ENCODE results near the gene LAMB1.

Gene LAMB1

DNA sequence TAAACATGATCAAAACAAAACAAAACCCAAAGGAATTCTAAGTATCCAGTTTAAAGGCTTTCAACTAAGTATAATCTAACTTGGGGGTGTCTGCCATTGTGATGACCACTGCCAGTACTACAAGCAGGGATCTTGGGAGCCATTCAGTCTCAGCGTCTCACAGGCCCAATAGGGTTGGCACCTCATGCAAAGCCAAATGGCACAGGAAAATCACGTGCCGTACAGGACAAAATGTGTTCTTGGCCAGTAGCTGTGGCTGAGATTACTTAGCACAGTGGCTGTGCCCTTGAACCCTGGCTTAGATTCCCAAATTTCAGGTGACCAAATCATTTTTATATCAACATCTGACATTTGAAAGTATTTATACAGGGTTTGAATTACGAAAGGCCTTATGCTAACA, 62.0 kb downstream of the LAMB1 start:
- Histone ChIP-seq H2BK120ac (ENCODE audit: low read depth, low read length) (no peak overlapping the region), H3K36me3 (replicated peaks in 1 of 2; ENCODE audit: control insufficient read depth in 2 of 2, insufficient read depth in 2 of 2, low read length in 2 of 2) (peaks cover 14 to 66% of the 10 kb centered on the region in 2 donors), H3K27ac (replicated peaks; ENCODE audit: low read length) (no peak overlapping the region), H3K4me1 (ENCODE audit: control insufficient read depth in 2 of 2, insufficient read depth in 1 of 2, low read depth in 1 of 2, low read length in 2 of 2) (peaks cover 0 to 9% of the 10 kb centered on the region in 2 donors), H2AFZ (ENCODE audit: low read length) (no peak overlapping the region), H3K27me3 (ENCODE audit: control insufficient read depth in 3 of 3, insufficient read depth in 3 of 3, low read depth in 1 of 3, low read length in 3 of 3) (no peaks in the 10 kb centered on the region), H3K4ac (ENCODE audit: low read length) (no peak overlapping the region), H4K91ac (ENCODE audit: low read depth, low read length, poor library complexity) (no peak overlapping the region), H3K9me3 (replicated peaks in 1 of 2; ENCODE audit: control insufficient read depth in 2 of 2, insufficient read depth in 1 of 2, low read depth in 1 of 2, low read length in 2 of 2) (no peaks in the 10 kb centered on the region), H3K14ac (ENCODE audit: low read length) (no peak overlapping the region), H2AK5ac (ENCODE audit: low read depth, low read length) (no peak overlapping the region), H3K4me2 (ENCODE audit: insufficient read depth, low read length, poor library complexity, severe bottlenecking) (no peak overlapping the region), H3K79me1 (ENCODE audit: low read depth, low read length) (peaks cover 2% of the 10 kb centered on the region), H3K23ac (ENCODE audit: low read depth, low read length, poor library complexity) (no peak overlapping the region), H3K18ac (ENCODE audit: low read length) (no peak overlapping the region), H3K4me3 (ENCODE audit: low read length in 2 of 2) (no peak overlapping the region), H4K8ac (ENCODE audit: low read depth, low read length) (no peak overlapping the region), H2BK15ac (ENCODE audit: low read length) (no peak overlapping the region), H2BK12ac (ENCODE audit: low read length) (no peak overlapping the region), H2BK5ac (ENCODE audit: low read length) (no peak overlapping the region), H3K9ac (ENCODE audit: low read depth, low read length, poor library complexity) (no peak overlapping the region)
- no CpG with 5 or more reads among the region's 4 CpGs for WGBS, 2 donors (ENCODE audit: extremely low coverage in 2 of 2, insufficient read length in 2 of 2, insufficient replicate concordance in 1 of 2)
- no peak for DNase-seq (ENCODE audit: low spot score)

DNA sequence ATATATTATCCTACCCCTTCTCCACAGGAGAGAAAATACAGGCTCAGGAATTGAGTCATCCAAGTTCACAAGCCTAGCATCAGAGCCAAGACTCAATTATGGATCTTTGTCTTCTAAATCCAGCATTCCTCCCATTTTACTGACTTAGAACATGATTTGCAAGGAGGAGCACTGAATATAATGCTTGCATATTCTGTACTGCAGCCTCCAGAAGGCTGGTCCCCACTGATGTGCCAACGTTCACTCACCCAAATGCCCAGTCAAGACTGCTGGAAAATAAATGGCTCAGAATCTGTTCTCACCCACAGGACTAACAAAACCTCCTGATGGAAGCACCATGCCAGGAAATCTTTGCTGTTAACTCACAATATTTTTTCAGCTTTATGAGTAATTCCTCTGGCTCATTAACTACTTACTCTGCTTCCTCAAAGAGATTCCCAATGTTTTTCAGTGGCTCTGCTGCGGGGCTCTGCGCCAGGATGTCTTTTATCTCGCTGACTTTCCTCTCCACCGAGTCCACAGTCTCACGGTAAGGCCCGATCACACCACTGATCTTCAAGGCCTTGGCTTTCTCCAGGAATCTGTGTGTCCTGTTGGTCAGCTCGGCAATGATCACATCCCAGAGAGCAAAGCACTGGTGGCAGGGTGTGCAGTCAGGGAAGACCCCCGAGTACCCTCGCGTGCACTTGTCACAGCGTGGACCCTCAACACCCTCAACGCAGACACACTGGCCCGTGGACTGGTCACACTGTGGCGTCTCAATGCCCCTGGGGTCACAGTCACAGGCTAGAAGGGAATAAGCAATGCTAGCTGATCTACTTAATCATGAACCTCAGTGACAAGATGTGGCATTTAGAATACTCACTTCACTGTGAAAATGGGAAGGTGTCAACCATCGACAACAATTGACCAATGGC, 63.1 kb downstream of the LAMB1 start:
- no peak overlapping the region for H2BK120ac ChIP-seq (ENCODE audit: low read depth, low read length)
- no peak overlapping the region for H4K8ac ChIP-seq (ENCODE audit: low read depth, low read length)
- no peak overlapping the region for H2BK15ac ChIP-seq (ENCODE audit: low read length)
- H2AFZ ChIP-seq (ENCODE audit: low read length) = no peak overlapping the region
- no peaks in the 10 kb centered on the region for H3K27me3 ChIP-seq (ENCODE audit: control insufficient read depth in 3 of 3, insufficient read depth in 3 of 3, low read depth in 1 of 3, low read length in 3 of 3)
- no peak overlapping the region for H2AK5ac ChIP-seq (ENCODE audit: low read depth, low read length)
- peak overlapping the region; percentile 17 for H3K23ac ChIP-seq (ENCODE audit: low read depth, low read length, poor library complexity)
- no peak for DNase-seq (ENCODE audit: low spot score)
- WGBS, 2 donors (ENCODE audit: extremely low coverage in 2 of 2, insufficient read length in 2 of 2, insufficient replicate concordance in 1 of 2) = no CpG with 5 or more reads among the region's 16 CpGs
- no peak overlapping the region for H4K91ac ChIP-seq (ENCODE audit: low read depth, low read length, poor library complexity)
- H3K4me3 ChIP-seq (ENCODE audit: low read length in 2 of 2) = no peak overlapping the region
- H2BK12ac ChIP-seq (ENCODE audit: low read length) = no peak overlapping the region
- H3K36me3 ChIP-seq (replicated peaks in 1 of 2; ENCODE audit: control insufficient read depth in 2 of 2, insufficient read depth in 2 of 2, low read length in 2 of 2) = peaks cover 16 to 68% of the 10 kb centered on the region in 2 donors
- peak overlapping the region; percentile 14 for H3K18ac ChIP-seq (ENCODE audit: low read length)
- H3K79me1 ChIP-seq (ENCODE audit: low read depth, low read length) = peaks cover 2% of the 10 kb centered on the region
- H3K9me3 ChIP-seq (replicated peaks in 1 of 2; ENCODE audit: control insufficient read depth in 2 of 2, insufficient read depth in 1 of 2, low read depth in 1 of 2, low read length in 2 of 2) = no peaks in the 10 kb centered on the region
- no peak overlapping the region for H2BK5ac ChIP-seq (ENCODE audit: low read length)
- no peak overlapping the region for H3K9ac ChIP-seq (ENCODE audit: low read depth, low read length, poor library complexity)
- no peak overlapping the region for H3K4ac ChIP-seq (ENCODE audit: low read length)
- H3K4me2 ChIP-seq (ENCODE audit: insufficient read depth, low read length, poor library complexity, severe bottlenecking) = no peak overlapping the region
- no peak overlapping the region for H3K27ac ChIP-seq (replicated peaks; ENCODE audit: low read length)
- no peak overlapping the region for H3K14ac ChIP-seq (ENCODE audit: low read length)
- peaks cover 0 to 10% of the 10 kb centered on the region in 2 donors for H3K4me1 ChIP-seq (ENCODE audit: control insufficient read depth in 2 of 2, insufficient read depth in 1 of 2, low read depth in 1 of 2, low read length in 2 of 2)

DNA sequence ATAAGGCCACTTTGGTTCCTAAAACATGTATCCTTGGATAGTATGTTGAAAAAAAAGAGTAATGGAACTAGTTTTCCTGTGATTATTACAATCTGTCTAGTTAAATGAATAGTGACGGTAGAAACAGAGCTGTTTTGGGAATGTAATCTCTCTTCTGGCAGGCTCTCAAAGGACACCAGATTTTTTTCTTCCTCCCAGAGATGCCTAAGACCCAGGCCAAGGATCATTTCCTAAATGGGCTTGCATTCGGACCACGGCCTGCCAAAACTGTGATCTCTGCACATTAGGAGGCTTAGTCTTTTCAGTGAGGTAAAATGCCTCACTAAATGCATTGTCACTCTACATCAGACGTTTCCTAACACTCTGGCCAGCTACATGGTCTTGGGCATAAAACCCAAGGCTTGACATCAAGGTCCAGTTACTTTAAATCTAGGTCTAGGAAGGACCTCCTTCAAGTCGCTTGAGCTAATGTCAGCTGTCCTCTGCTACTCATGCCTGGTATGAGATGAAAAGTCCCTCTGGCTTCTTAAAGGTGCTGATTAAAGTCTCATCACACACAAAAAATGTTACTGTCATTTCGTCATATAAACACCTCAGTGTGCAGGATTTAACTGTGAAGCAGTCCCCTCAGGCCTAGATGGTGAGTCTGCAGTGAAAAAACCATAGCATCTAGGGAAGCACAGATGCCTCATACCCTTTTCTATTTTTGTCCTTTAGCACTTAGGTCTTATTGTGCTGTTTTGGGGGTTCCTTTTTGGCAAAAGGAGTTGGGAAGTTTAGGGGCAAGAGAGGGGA, 64.3 kb downstream of the LAMB1 start:
- peaks cover 14 to 69% of the 10 kb centered on the region in 2 donors for H3K36me3 ChIP-seq (replicated peaks in 1 of 2; ENCODE audit: control insufficient read depth in 2 of 2, insufficient read depth in 2 of 2, low read length in 2 of 2)
- H2BK5ac ChIP-seq (ENCODE audit: low read length) = no peak overlapping the region
- no peak overlapping the region for H2BK15ac ChIP-seq (ENCODE audit: low read length)
- no peak for DNase-seq (ENCODE audit: low spot score)
- H2AFZ ChIP-seq (ENCODE audit: low read length) = no peak overlapping the region
- no peaks in the 10 kb centered on the region for H3K27me3 ChIP-seq (ENCODE audit: control insufficient read depth in 3 of 3, insufficient read depth in 3 of 3, low read depth in 1 of 3, low read length in 3 of 3)
- no peak overlapping the region for H2AK5ac ChIP-seq (ENCODE audit: low read depth, low read length)
- H3K79me1 ChIP-seq (ENCODE audit: low read depth, low read length) = peaks cover 2% of the 10 kb centered on the region
- no peak overlapping the region for H3K18ac ChIP-seq (ENCODE audit: low read length)
- no peak overlapping the region for H4K91ac ChIP-seq (ENCODE audit: low read depth, low read length, poor library complexity)
- H3K4ac ChIP-seq (ENCODE audit: low read length) = no peak overlapping the region
- H3K14ac ChIP-seq (ENCODE audit: low read length) = no peak overlapping the region
- H2BK12ac ChIP-seq (ENCODE audit: low read length) = no peak overlapping the region
- H3K23ac ChIP-seq (ENCODE audit: low read depth, low read length, poor library complexity) = no peak overlapping the region
- H4K8ac ChIP-seq (ENCODE audit: low read depth, low read length) = no peak overlapping the region
- H3K4me3 ChIP-seq (ENCODE audit: low read length in 2 of 2) = no peak overlapping the region
- no peak overlapping the region for H3K4me2 ChIP-seq (ENCODE audit: insufficient read depth, low read length, poor library complexity, severe bottlenecking)
- H3K9ac ChIP-seq (ENCODE audit: low read depth, low read length, poor library complexity) = no peak overlapping the region
- no peaks in the 10 kb centered on the region for H3K9me3 ChIP-seq (replicated peaks in 1 of 2; ENCODE audit: control insufficient read depth in 2 of 2, insufficient read depth in 1 of 2, low read depth in 1 of 2, low read length in 2 of 2)
- H3K4me1 ChIP-seq (ENCODE audit: control insufficient read depth in 2 of 2, insufficient read depth in 1 of 2, low read depth in 1 of 2, low read length in 2 of 2) = peaks cover under 1 to 12% of the 10 kb centered on the region in 2 donors
- no peak overlapping the region for H3K27ac ChIP-seq (replicated peaks; ENCODE audit: low read length)
- WGBS, 2 donors (ENCODE audit: extremely low coverage in 2 of 2, insufficient read length in 2 of 2, insufficient replicate concordance in 1 of 2) = no CpG with 5 or more reads among the region's 6 CpGs
- no peak overlapping the region for H2BK120ac ChIP-seq (ENCODE audit: low read depth, low read length)

DNA sequence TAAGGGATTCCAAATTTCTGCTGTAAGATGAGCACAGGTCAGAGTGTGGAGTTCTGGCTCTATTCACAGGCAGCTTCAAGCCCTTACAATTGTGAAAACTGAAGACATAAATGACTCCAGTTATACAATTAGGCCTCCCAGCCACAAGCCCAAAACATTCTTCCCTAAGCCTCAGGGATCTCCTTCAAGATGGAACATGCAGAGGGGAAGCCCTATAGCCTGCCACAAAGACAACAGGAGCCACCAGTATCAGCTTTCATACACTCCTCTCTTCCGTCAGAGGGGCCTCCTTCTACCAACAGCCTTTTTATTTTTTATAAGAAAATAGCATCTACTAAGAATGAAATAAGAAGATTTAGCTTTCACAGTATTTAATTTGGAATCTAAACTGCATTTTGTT, 65.4 kb downstream of the LAMB1 start:
- Histone ChIP-seq H3K9me3 (replicated peaks in 1 of 2; ENCODE audit: control insufficient read depth in 2 of 2, insufficient read depth in 1 of 2, low read depth in 1 of 2, low read length in 2 of 2) (no peaks in the 10 kb centered on the region), H3K18ac (ENCODE audit: low read length) (no peak overlapping the region), H3K79me1 (ENCODE audit: low read depth, low read length) (peaks cover 2% of the 10 kb centered on the region), H2BK15ac (ENCODE audit: low read length) (no peak overlapping the region), H3K4me3 (ENCODE audit: low read length in 2 of 2) (no peak overlapping the region), H3K36me3 (replicated peaks in 1 of 2; ENCODE audit: control insufficient read depth in 2 of 2, insufficient read depth in 2 of 2, low read length in 2 of 2) (peaks cover 12 to 65% of the 10 kb centered on the region in 2 donors), H3K27me3 (ENCODE audit: control insufficient read depth in 3 of 3, insufficient read depth in 3 of 3, low read depth in 1 of 3, low read length in 3 of 3) (no peaks in the 10 kb centered on the region), H2BK120ac (ENCODE audit: low read depth, low read length) (no peak overlapping the region), H2AFZ (ENCODE audit: low read length) (no peak overlapping the region), H3K14ac (ENCODE audit: low read length) (no peak overlapping the region), H4K8ac (ENCODE audit: low read depth, low read length) (no peak overlapping the region), H2BK5ac (ENCODE audit: low read length) (no peak overlapping the region), H2BK12ac (ENCODE audit: low read length) (no peak overlapping the region), H3K23ac (ENCODE audit: low read depth, low read length, poor library complexity) (no peak overlapping the region), H3K27ac (replicated peaks; ENCODE audit: low read length) (no peak overlapping the region), H3K9ac (ENCODE audit: low read depth, low read length, poor library complexity) (no peak overlapping the region), H2AK5ac (ENCODE audit: low read depth, low read length) (no peak overlapping the region), H4K91ac (ENCODE audit: low read depth, low read length, poor library complexity) (no peak overlapping the region), H3K4ac (ENCODE audit: low read length) (no peak overlapping the region), H3K4me2 (ENCODE audit: insufficient read depth, low read length, poor library complexity, severe bottlenecking) (no peak overlapping the region), H3K4me1 (ENCODE audit: control insufficient read depth in 2 of 2, insufficient read depth in 1 of 2, low read depth in 1 of 2, low read length in 2 of 2) (peaks cover 10 to 15% of the 10 kb centered on the region in 2 donors)
- WGBS, 2 donors (ENCODE audit: extremely low coverage in 2 of 2, insufficient read length in 2 of 2, insufficient replicate concordance in 1 of 2) = no CpG with 5 or more reads among the region's 1 CpG
- DNase-seq (ENCODE audit: low spot score) = no peak
